ENCODE data around the gene ZNF605. TPM values are rescaled to one million over a fixed set of nuclear protein-coding genes. Genes with fewer than 3 reads are reported as not detected.
"Not testable (repeated sequence)": the region's sequence is repeated elsewhere in the genome, so short reads cannot be mapped to it uniquely, and the experiment has no call there.

ZNF605 gene
- total RNA-seq, 1 experiment from 2014 or later, result 31.1 TPM

GRCh38 chr12:132909030-132909368 lies 47.1 kb downstream of the ZNF605 start:
- Mint-ChIP-seq H3K27ac (ENCODE audit: unreplicated experiment) (no peak overlapping the region), H3K27me3 (ENCODE audit: unreplicated experiment) (no peaks in the 10 kb centered on the region), H3K36me3 (ENCODE audit: insufficient read depth, unreplicated experiment) (no peaks in the 10 kb centered on the region), H3K4me1 (ENCODE audit: low read depth, unreplicated experiment) (no peaks in the 10 kb centered on the region), H3K4me3 (ENCODE audit: low read depth, unreplicated experiment) (no peak overlapping the region), H3K9me3 (ENCODE audit: low read depth, unreplicated experiment) (peaks cover 23% of the 10 kb centered on the region)
- CTCF ChIA-PET, result no interaction called here
- no TSS peak for BruUV-seq (replicated peaks)
- TF ChIP-seq, protein P1, sequence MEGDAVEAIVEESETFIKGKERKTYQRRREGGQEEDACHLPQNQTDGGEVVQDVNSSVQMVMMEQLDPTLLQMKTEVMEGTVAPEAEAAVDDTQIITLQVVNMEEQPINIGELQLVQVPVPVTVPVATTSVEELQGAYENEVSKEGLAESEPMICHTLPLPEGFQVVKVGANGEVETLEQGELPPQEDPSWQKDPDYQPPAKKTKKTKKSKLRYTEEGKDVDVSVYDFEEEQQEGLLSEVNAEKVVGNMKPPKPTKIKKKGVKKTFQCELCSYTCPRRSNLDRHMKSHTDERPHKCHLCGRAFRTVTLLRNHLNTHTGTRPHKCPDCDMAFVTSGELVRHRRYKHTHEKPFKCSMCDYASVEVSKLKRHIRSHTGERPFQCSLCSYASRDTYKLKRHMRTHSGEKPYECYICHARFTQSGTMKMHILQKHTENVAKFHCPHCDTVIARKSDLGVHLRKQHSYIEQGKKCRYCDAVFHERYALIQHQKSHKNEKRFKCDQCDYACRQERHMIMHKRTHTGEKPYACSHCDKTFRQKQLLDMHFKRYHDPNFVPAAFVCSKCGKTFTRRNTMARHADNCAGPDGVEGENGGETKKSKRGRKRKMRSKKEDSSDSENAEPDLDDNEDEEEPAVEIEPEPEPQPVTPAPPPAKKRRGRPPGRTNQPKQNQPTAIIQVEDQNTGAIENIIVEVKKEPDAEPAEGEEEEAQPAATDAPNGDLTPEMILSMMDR (IDR thresholded peaks at IDR 0.05; ENCODE audit: unreplicated experiment), result no peak
- intact Hi-C loops (cut with micrococcal nuclease; ENCODE audit: unreplicated experiment), result no loop called here
- DNase-seq, result no peak

DNA sequence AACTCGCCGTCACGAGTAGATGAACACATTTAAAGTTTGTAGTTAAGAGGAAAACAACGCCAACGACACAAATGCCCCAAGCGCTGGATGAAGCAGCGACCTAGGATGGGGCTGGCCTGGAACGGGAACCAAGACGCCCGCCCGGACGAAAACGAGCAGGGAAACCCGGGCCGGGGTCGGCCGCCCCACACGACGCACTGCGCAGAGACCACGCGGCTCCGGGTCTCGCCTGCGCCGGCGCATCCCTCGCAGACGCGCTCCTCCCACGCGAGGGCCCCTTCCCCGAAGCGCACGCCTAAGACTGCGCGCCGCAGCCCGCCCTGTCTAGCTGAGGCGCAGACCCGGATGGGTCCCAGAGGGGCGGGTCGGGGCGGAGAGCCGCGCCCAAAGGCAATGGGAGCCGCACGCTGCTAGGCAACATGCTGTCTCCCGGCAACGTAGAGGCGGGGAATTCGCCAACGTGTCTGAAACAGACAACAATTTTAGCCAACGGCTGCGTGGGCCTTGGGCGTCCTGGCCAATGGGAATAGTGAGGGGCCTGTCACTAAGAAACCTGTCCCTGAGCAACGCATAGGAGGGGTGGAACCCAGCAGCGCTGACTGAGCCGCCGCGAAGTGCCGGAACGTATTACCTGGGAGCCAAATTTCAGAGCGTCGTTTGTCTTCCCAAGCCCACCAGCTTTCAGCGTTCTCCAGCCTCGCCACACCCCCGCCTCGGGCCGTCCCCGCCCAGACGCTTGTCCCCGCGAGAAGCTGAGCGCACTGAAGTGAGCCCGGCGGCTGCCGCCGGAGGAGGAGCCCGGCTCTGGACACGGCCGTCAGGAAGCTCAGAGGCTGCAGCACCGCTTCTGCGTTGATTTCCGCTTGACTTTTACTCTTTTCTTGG lies 47.7 kb downstream of the ZNF605 start:
- no peak overlapping the region for H3K27ac Mint-ChIP-seq (ENCODE audit: unreplicated experiment)
- BruUV-seq (replicated peaks), result no TSS peak
- TF ChIP-seq, protein P1 (IDR thresholded peaks at IDR 0.05; ENCODE audit: unreplicated experiment), result no peak
- H3K4me3 Mint-ChIP-seq (ENCODE audit: low read depth, unreplicated experiment), result no peak overlapping the region
- peaks cover 20% of the 10 kb centered on the region for H3K9me3 Mint-ChIP-seq (ENCODE audit: low read depth, unreplicated experiment)
- DNase-seq, result no peak
- no peaks in the 10 kb centered on the region for H3K4me1 Mint-ChIP-seq (ENCODE audit: low read depth, unreplicated experiment)
- CTCF ChIA-PET, result no interaction called here
- intact Hi-C loops (cut with micrococcal nuclease; ENCODE audit: unreplicated experiment), result no loop called here
- H3K36me3 Mint-ChIP-seq (ENCODE audit: insufficient read depth, unreplicated experiment), result no peaks in the 10 kb centered on the region
- H3K27me3 Mint-ChIP-seq (ENCODE audit: unreplicated experiment), result no peaks in the 10 kb centered on the region

- H3K27ac Mint-ChIP-seq (ENCODE audit: unreplicated experiment); H3K4me1 Mint-ChIP-seq (ENCODE audit: low read depth, unreplicated experiment); BruUV-seq (replicated peaks); H3K27me3 Mint-ChIP-seq (ENCODE audit: unreplicated experiment); H3K36me3 Mint-ChIP-seq (ENCODE audit: insufficient read depth, unreplicated experiment); DNase-seq; H3K4me3 Mint-ChIP-seq (ENCODE audit: low read depth, unreplicated experiment); intact Hi-C loops (cut with micrococcal nuclease; ENCODE audit: unreplicated experiment): not testable (repeated sequence)
- H3K9me3 Mint-ChIP-seq (ENCODE audit: low read depth, unreplicated experiment), result peaks cover 22% of the 10 kb centered on the region
- CTCF ChIA-PET, result interaction anchor here (0.6 kb wide), 1 partner anchor 44 kb away, joined by 3 read pairs; no protein-coding TSS in a partner anchor
These were observed 48.3 kb downstream of the ZNF605 start for GRCh38 chr12:132907789-132908144.

GRCh38 chr12:132907216-132907615 lies 48.9 kb downstream of the ZNF605 start:
- Mint-ChIP-seq H3K4me3 (ENCODE audit: low read depth, unreplicated experiment) (no peak overlapping the region), H3K9me3 (ENCODE audit: low read depth, unreplicated experiment) (peaks cover 22% of the 10 kb centered on the region), H3K4me1 (ENCODE audit: low read depth, unreplicated experiment) (no peaks in the 10 kb centered on the region), H3K36me3 (ENCODE audit: insufficient read depth, unreplicated experiment) (no peaks in the 10 kb centered on the region), H3K27ac (ENCODE audit: unreplicated experiment) (no peak overlapping the region), H3K27me3 (ENCODE audit: unreplicated experiment) (no peaks in the 10 kb centered on the region)
- no peak for DNase-seq
- no TSS peak for BruUV-seq (replicated peaks)
- TF ChIP-seq, protein P1 (IDR thresholded peaks at IDR 0.05; ENCODE audit: unreplicated experiment), result no peak
- CTCF ChIA-PET, result interaction anchor here (0.6 kb wide), 1 partner anchor 45 kb away, joined by 3 read pairs; no protein-coding TSS in a partner anchor
- intact Hi-C loops (cut with micrococcal nuclease; ENCODE audit: unreplicated experiment), result no loop called here

DNA sequence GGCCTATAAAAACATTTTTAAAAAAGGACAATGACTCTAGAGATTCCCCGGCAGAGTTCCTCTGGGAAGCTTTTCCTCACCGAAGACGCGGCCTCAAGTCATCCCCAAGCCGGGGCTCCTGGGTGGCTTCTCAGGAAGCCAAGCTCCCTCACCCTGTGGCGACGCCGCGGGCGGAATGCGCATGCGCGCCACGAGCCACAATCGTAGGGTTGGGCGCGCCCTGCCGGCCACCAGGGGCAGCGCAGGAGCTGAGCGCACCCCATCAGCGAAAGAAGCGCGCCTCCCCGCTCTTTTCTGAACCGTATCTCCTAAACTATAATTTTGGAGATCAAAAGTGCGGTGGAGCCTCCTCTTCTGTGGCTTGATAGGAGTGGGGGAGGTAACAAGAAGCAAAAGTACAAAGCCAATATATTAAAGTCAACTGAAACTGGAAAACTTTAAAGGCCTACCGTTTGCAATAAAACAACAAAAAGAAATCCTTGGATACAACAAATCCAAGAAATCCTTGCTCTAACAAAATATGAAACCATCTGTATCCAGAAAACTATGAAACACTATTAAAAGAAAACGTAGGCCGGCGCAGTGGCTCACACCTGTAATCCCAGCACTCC lies 51.3 kb downstream of the ZNF605 start:
- no peak for DNase-seq
- intact Hi-C loops (cut with micrococcal nuclease; ENCODE audit: unreplicated experiment), result no loop called here
- CTCF ChIA-PET, result no interaction called here

More for the DNA sequence above, 51.3 kb downstream of the ZNF605 start:
- Mint-ChIP-seq H3K36me3 (ENCODE audit: insufficient read depth, unreplicated experiment) (no peaks in the 10 kb centered on the region), H3K4me1 (ENCODE audit: low read depth, unreplicated experiment) (no peaks in the 10 kb centered on the region), H3K9me3 (ENCODE audit: low read depth, unreplicated experiment) (peaks cover 18% of the 10 kb centered on the region), H3K4me3 (ENCODE audit: low read depth, unreplicated experiment) (no peak overlapping the region), H3K27ac (ENCODE audit: unreplicated experiment) (no peak overlapping the region), H3K27me3 (ENCODE audit: unreplicated experiment) (no peaks in the 10 kb centered on the region)
- no TSS peak for BruUV-seq (replicated peaks)
- TF ChIP-seq, protein P1 (IDR thresholded peaks at IDR 0.05; ENCODE audit: unreplicated experiment), result no peak

Measured in Calu3 (cell line).